HK-2 (cell line): Measurements from ENCODE around the gene BBS9.

Experiments used
- DNase-seq: peaks from one replicate; pipeline ENCODE4 v3.0.0-alpha.2; 2018; ENCODE audit not compliant: unreplicated experiment

BBS9 gene

DNA sequence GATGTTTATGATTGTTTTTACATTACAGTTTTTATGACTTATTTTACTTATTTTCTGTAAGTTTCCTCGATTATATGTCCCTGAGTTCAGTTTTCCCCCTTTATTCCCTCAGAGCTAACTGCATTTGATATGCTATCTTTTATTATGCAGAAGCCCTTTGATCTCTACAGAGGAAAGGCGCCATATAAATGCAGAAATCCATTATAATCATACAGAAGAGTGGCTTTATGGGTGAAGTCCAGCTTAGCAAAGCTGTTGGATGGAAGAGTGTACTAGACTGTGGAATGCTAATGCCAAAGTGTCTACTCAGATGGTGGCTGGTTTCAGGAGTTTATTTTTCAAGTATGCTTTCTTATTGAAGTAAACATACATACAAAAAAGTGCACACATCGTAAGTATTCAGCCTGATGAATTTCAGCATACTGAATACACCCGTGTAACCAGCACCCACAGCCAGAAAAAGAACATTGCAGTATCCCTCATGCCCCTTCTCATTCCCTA lies 517.6 kb downstream of the BBS9 start:
- DNase-seq = no peak

- DNase-seq = no peak
Measured at GRCh38 chr7:33649476-33650441, 520.4 kb downstream of the BBS9 start.

DNA sequence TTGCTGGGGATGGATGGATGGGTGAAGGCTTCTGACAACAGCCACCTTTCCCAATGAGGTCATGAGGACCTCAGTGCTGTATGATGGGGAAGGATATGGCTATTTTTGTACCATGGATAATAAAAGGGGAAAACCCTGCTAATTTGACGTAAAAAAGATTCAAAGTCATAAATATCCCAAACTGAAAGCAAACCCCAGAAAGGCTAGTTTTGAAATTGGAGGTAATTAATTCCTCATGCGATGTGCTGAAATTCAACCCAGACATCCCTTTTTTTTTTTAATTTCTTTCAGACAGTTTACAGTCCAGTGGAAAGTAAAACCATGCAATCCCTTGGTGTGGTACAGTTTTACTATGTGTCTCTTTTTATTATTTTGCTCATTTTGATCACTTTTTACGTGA lies 521.5 kb downstream of the BBS9 start:
- no peak for DNase-seq

DNA sequence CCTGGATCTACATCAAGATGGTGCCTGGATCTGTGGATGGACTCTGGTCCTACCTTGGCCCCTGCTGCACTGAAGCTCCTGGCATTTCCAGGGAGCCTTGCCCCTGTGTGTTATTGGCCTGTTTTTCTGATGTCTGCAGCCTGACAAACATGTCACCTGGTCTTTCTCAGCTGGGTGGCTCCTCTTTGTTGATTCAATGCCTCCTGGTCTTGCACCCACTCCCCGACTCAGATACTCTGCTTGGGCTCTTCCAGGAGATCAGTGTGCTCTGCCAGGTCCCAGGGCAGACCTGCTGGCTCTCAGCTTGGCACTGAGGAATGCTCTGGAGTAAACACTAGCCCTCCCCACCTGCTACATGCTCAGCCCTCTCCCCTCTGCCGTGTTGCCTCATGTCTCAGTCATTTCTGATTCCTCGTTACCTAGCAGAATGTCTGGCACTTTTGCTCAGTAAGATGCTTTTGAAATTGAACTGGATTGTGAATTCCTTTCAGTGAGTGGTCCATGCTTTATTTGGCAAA lies 522.7 kb downstream of the BBS9 start:
- no peak for DNase-seq

DNA sequence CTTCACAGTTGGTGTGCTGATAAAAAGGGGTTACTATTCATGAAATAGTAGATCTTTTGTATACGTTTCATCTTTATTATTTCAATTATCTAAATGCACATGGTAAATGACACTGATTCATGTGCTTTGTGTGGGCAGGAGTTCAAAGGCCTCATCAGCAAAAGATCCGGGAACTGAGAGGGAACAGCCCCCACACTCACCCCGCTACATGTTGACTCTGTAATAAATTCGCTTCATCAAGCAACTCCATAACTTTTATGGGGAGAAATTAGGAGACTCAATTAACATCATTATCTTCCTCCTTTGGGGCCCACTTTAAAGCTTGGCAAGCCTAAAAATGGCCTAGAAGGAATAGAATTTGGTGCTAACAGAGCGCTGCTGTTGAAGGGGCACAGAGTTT lies 525.3 kb downstream of the BBS9 start:
- no peak for DNase-seq
